H1 (cell line): Measurements from ENCODE around the gene FAAP100. TPM values are rescaled to one million over a fixed set of nuclear protein-coding genes. Genes with fewer than 3 reads are reported as not detected.

ENCODE experiments used
- CTCF ChIA-PET: fragments of 300-600 bp; sonication (Branson Sonifier 250); formaldehyde crosslinking; loops from one replicate; lab custom pipeline; 2021; ENCODE audit not compliant: partially characterized antibody; lab: Charles Lee
- POLR2A ChIA-PET: fragments of 300-600 bp; sonication (Branson Sonifier 250); formaldehyde crosslinking; loops from one replicate; lab custom pipeline; 2021; ENCODE audit warnings: inconsistent platforms; ENCODE audit not compliant: partially characterized antibody; lab: Charles Lee
- DNase-seq, 2 experiments: peaks; one replicate each; pipeline versions ENCODE4 v3.0.0 to v3.0.0-alpha.2; 2010 to 2022; ENCODE audit warnings: low spot score in 2 of 2, low read depth in 1 of 2, mixed read lengths in 1 of 2
- FAIRE-seq: peaks from 2 replicates; lab custom pipeline; 2011; peaks lifted over from hg19 to GRCh38; lab: Jason Lieb, UNC
- H2AFZ ChIP-seq: 2 replicates; pipeline ENCODE4 v1.8.1; 2012; ENCODE audit warnings: low read length, inconsistent platforms
- H2AK5ac ChIP-seq: 2 replicates; pipeline ENCODE4 v1.6.1; 2013; ENCODE audit warnings: low read depth, low read length
- H2BK120ac ChIP-seq: replicated peaks from 2 replicates; pipeline ENCODE3; 2013; ENCODE audit warnings: low read depth, low read length, inconsistent platforms
- H2BK12ac ChIP-seq: 2 replicates; pipeline ENCODE4 v1.6.1; 2013; ENCODE audit warnings: low read depth, low read length
- H2BK15ac ChIP-seq: 2 replicates; pipeline ENCODE4 v1.6.1; 2013; ENCODE audit warnings: low read length
- H2BK20ac ChIP-seq: 2 replicates; pipeline ENCODE4 v1.6.1; 2013; ENCODE audit warnings: low read length
- H2BK5ac ChIP-seq: 2 replicates; pipeline ENCODE4 v1.6.1; 2013; ENCODE audit warnings: low read depth, low read length
- H3K14ac ChIP-seq: 2 replicates; pipeline ENCODE4 v1.6.1; 2013; ENCODE audit warnings: inconsistent platforms; ENCODE audit not compliant: insufficient read length
- H3K18ac ChIP-seq: 2 replicates; pipeline ENCODE4 v1.6.1; 2013; ENCODE audit warnings: low read length; ENCODE audit errors: extremely low read depth
- H3K23ac ChIP-seq: 2 replicates; pipeline ENCODE4 v1.6.1; 2013; ENCODE audit warnings: inconsistent platforms; ENCODE audit not compliant: insufficient read length
- H3K23me2 ChIP-seq: 2 replicates; pipeline ENCODE4 v1.6.1; 2013; ENCODE audit warnings: low read depth, low read length
- H3K27ac ChIP-seq: 2 replicates; pipeline ENCODE4 v1.6.1; 2011; ENCODE audit warnings: low read depth, low read length, inconsistent platforms
- H3K27me3 ChIP-seq, 4 experiments: replicated peaks in 1 of 4; 1 replicate in 1 of 4; 2 replicates in 3 of 4; pipeline versions ENCODE4 v1.6.1 to v1.8.1; 2011 to 2013; ENCODE audit warnings: low read length in 3 of 4, mild to moderate bottlenecking in 3 of 4, inconsistent platforms in 2 of 4, mixed read lengths in 2 of 4, moderate library complexity in 1 of 4; ENCODE audit not compliant: control insufficient read depth in 3 of 4, insufficient read depth in 3 of 4; ENCODE audit errors: extremely low read depth in 1 of 4
- H3K36me3 ChIP-seq, 4 experiments: 2 replicates each; pipeline versions ENCODE4 v1.6.1 to v1.8.1; 2011 to 2013; ENCODE audit warnings: mild to moderate bottlenecking in 4 of 4, low read length in 3 of 4, moderate library complexity in 2 of 4, control low read depth in 1 of 4, inconsistent platforms in 1 of 4; ENCODE audit not compliant: insufficient read depth in 4 of 4, control insufficient read depth in 2 of 4
- H3K4ac ChIP-seq: replicated peaks from 2 replicates; pipeline ENCODE3; 2013; ENCODE audit warnings: low read length, low read depth, mixed read lengths, inconsistent platforms; ENCODE audit not compliant: insufficient read length
- H3K4me1 ChIP-seq, 4 experiments: replicated peaks in 1 of 4; 1 replicate in 1 of 4; 2 replicates in 3 of 4; pipeline versions ENCODE4 v1.6.1 to v1.8.1; 2011 to 2013; ENCODE audit warnings: low read length in 3 of 4, inconsistent platforms in 2 of 4, mixed read lengths in 1 of 4; ENCODE audit not compliant: insufficient read depth in 4 of 4, control insufficient read depth in 3 of 4
- H3K4me2 ChIP-seq, 2 experiments: 2 replicates each; pipeline versions ENCODE4 v1.6.1 to v1.8.1; 2011 to 2013; ENCODE audit warnings: low read depth in 2 of 2, low read length in 2 of 2, control low read depth in 1 of 2, inconsistent platforms in 1 of 2, mild to moderate bottlenecking in 1 of 2; ENCODE audit not compliant: insufficient read depth in 1 of 2
- H3K4me3 ChIP-seq, 4 experiments: fragments of 200-600, 300-600 bp in 1 of 4; sonication (generic), shearing (Covaris generic), sonication (Bioruptor Twin) in 1 of 4; 2 replicates each; pipeline versions ENCODE4 v1.5.1 to v1.8.1; 2011 to 2016; ENCODE audit warnings: low read length in 4 of 4, low read depth in 3 of 4, control low read depth in 2 of 4, inconsistent platforms in 2 of 4, mild to moderate bottlenecking in 2 of 4, mixed read lengths in 1 of 4, moderate library complexity in 1 of 4; ENCODE audit not compliant: insufficient read depth in 2 of 4; ENCODE audit errors: extremely low read depth in 1 of 4
- H3K56ac ChIP-seq: replicated peaks from 2 replicates; pipeline ENCODE3; 2013; ENCODE audit warnings: low read depth, mild to moderate bottlenecking, mixed read lengths, low read length, inconsistent platforms; ENCODE audit not compliant: insufficient read length
- H3K79me1 ChIP-seq: 2 replicates; pipeline ENCODE4 v1.6.1; 2013; ENCODE audit warnings: low read depth, low read length, control low read depth
- H3K79me2 ChIP-seq, 2 experiments: 2 replicates each; pipeline versions ENCODE4 v1.6.1 to v1.8.1; 2012 to 2013; ENCODE audit warnings: low read length in 2 of 2, mild to moderate bottlenecking in 2 of 2, inconsistent platforms in 1 of 2; ENCODE audit not compliant: insufficient read depth in 2 of 2, control insufficient read depth in 1 of 2
- H3K9ac ChIP-seq, 4 experiments: replicated peaks in 1 of 4; 1 replicate in 1 of 4; 2 replicates in 3 of 4; pipeline versions ENCODE4 v1.6.1 to v1.8.1; 2011 to 2013; ENCODE audit warnings: low read depth in 3 of 4, low read length in 3 of 4, control low read depth in 2 of 4, mild to moderate bottlenecking in 2 of 4, moderate library complexity in 2 of 4, inconsistent platforms in 1 of 4; ENCODE audit errors: extremely low read depth in 1 of 4
- H3K9me3 ChIP-seq, 2 experiments: 2 replicates each; pipeline versions ENCODE4 v1.6.1 to v1.8.1; 2012 to 2013; ENCODE audit warnings: mild to moderate bottlenecking in 2 of 2, moderate library complexity in 2 of 2, control low read depth in 1 of 2, inconsistent platforms in 1 of 2, low read depth in 1 of 2, low read length in 1 of 2, mixed read lengths in 1 of 2; ENCODE audit not compliant: insufficient read depth in 2 of 2
- H4K20me1 ChIP-seq, 2 experiments: replicated peaks in 1 of 2; 2 replicates each; pipeline versions ENCODE3 to v1.8.1; 2011 to 2013; ENCODE audit warnings: inconsistent platforms in 2 of 2, low read length in 2 of 2, mild to moderate bottlenecking in 1 of 2; ENCODE audit not compliant: insufficient read depth in 2 of 2, control insufficient read depth in 1 of 2
- H4K5ac ChIP-seq: 2 replicates; pipeline ENCODE4 v1.6.1; 2013; ENCODE audit warnings: low read length, low read depth, mixed read lengths, inconsistent platforms; ENCODE audit not compliant: insufficient read length
- H4K8ac ChIP-seq: 2 replicates; pipeline ENCODE4 v1.8.0; 2013; ENCODE audit warnings: mild to moderate bottlenecking, moderate library complexity, low read length, inconsistent platforms; ENCODE audit not compliant: insufficient read depth; ENCODE audit errors: extremely low read depth
- H4K91ac ChIP-seq: replicated peaks from 2 replicates; pipeline ENCODE3; 2013; ENCODE audit warnings: low read length, mixed read lengths, inconsistent platforms; ENCODE audit not compliant: insufficient read length
- CBX8 ChIP-seq: fragments of 300-800, 300-1000 bp; sonication (generic); IDR thresholded peaks from 2 replicates; pipeline ENCODE4 v1.7.1; 2016; ENCODE audit warnings: low read depth, low read length, borderline replicate concordance
- EZH2 ChIP-seq: fragments of 200-600 bp; sonication (generic); IDR thresholded peaks from 2 replicates; pipeline ENCODE4 v1.7.1; 2012; ENCODE audit warnings: low read depth, mild to moderate bottlenecking, moderate library complexity, low read length, inconsistent platforms; ENCODE audit not compliant: severe bottlenecking
- KDM4A ChIP-seq: IDR thresholded peaks from one replicate; pipeline ENCODE4 v1.7.1; 2012; ENCODE audit warnings: low read depth, mild to moderate bottlenecking, moderate library complexity, low read length, inconsistent platforms; ENCODE audit not compliant: severe bottlenecking
- NRF1 ChIP-seq: IDR thresholded peaks from 2 replicates; pipeline ENCODE4 v1.6.1; 2011; ENCODE audit warnings: mild to moderate bottlenecking, low read depth, low read length, improper control_type of control experiment
- RFX5 ChIP-seq: IDR thresholded peaks from 2 replicates; pipeline ENCODE4 v1.6.1; 2011; ENCODE audit warnings: low read depth, low read length, improper control_type of control experiment, borderline replicate concordance
- RNF2 ChIP-seq: fragments of 200-900, 300-1000 bp; sonication (generic); IDR thresholded peaks from 2 replicates; pipeline ENCODE4 v1.7.1; 2016; ENCODE audit warnings: borderline replicate concordance, low read depth, mild to moderate bottlenecking, antibody characterized with exemption, low read length; ENCODE audit not compliant: poor library complexity, severe bottlenecking; ENCODE audit errors: missing control alignments
- SIN3A ChIP-seq, 2 experiments: IDR thresholded peaks in 1 of 2; conservative IDR thresholded peaks in 1 of 2; 2 replicates each; pipeline ENCODE4 v1.6.1; 2011 to 2012; ENCODE audit warnings: low read length in 2 of 2, improper control_type of control experiment in 1 of 2, low read depth in 1 of 2, mild to moderate bottlenecking in 1 of 2
- SIX5 ChIP-seq: IDR thresholded peaks from 2 replicates; pipeline ENCODE4 v1.6.1; 2011; ENCODE audit warnings: mild to moderate bottlenecking, low read depth, low read length
- SRF ChIP-seq: IDR thresholded peaks from 2 replicates; pipeline ENCODE4 v1.6.1; 2011; ENCODE audit warnings: mild to moderate bottlenecking, low read depth, low read length, moderate library complexity
- YY1 ChIP-seq: IDR thresholded peaks from 2 replicates; pipeline ENCODE4 v1.6.1; 2011; ENCODE audit warnings: low read depth, mild to moderate bottlenecking, low read length
- WGBS, 2 experiments: shearing (Covaris generic) in 1 of 2; methylation state at CpG; one replicate each; pipeline versions ENCODE4 v1.1.6 to v1.1.7; 2013 to 2015; ENCODE audit warnings: low lambda C conversion rate in 2 of 2, mixed read lengths in 2 of 2, inconsistent platforms in 1 of 2, low coverage in 1 of 2, missing lambda C conversion rate in 1 of 2; ENCODE audit not compliant: insufficient replicate concordance in 2 of 2, insufficient coverage in 1 of 2, insufficient read length in 1 of 2; ENCODE audit errors: extremely low coverage in 1 of 2, missing lambda C conversion rate in 1 of 2; 5-methylcytosine and 5-hydroxymethylcytosine counted together
- polyA plus RNA-seq, 7 experiments: library from polyadenylated mRNA; depleted of rRNA in 3 of 7; stranded (reverse) in 5 of 7; unstranded in 2 of 7; fragments of >200 nt in 5 of 7; fragments of 200-250 nt in 2 of 7; gene quantifications; 1 replicate in 5 of 7; 2 replicates in 1 of 7; 4 replicates in 1 of 7; pipeline versions ENCODE4 v1.2.1 to v1.2.3, GENCODE V29; 2011 to 2013; ENCODE audit warnings: missing spikeins in 2 of 7, mixed read lengths in 2 of 7
- total RNA-seq: library from RNA; stranded (reverse); fragmentation: NEBNext Ultra II Directional; extraction: Animal tissue kit (Norgen Biotek cat#: 25700); gene quantifications from 2 replicates; pipeline ENCODE4 v1.2.1, GENCODE V29; 2021

Gene FAAP100
- total and polyA plus RNA-seq, 2 of the 8 experiments (the other 6 are each of a cell fraction or from before 2014, with no cell fraction given), result 23.2 to 41.8 TPM

DNA sequence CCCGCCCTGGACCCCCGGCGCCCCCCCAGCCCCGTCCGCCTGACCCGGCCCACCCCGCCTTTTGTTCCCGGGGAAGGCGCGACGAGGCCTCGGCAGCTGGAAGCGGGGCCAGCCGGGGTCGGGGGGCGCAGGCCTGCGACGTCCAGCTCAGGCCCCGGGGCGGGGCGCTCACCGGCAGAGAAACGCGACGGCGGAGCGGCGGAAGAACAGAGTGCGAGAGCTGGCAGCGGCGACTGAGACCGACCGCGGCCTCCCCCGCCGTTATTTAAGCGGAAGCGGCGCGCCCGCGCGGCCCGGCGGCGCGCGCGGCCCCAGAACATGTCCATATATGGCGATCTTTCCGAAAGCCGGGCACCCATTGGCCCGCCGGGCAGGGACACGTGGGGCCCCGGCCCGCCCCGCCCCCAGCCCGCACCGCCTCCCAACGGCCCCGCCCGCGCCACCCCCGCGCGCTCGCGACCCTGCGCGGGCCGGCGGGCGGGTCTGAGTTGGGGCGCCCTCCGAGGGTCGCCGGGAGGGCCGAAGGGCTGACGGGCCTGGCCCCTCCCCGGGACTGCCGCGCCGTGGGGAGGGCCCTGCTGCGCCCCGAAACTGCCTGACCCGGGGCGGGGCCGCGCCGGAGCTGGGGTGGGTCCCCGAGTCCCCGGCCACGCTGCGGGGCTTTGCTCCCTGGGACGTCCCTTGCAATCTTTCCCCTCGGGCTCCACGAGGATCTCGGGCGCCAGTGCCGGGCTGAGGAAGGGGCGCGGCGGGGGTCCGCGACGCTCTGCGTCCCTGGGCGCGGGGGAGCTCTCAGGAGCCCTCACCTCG is 39.4 kb downstream of the FAAP100 start, which contains the start of gene ACTG1:
TSS of gene ACTG1 (minus strand) at position 238 of the 810 bp plus-strand sequence. CDS start 445 bp downstream, outside the sequence.
- Histone ChIP-seq H2BK5ac (peak within 1 kb of the TSS; percentile 83), H2AFZ (no peak within 1 kb of the TSS), H3K9ac (peak within 1 kb of the TSS; percentile 76 to 96 (median 94)), H4K5ac (peak within 1 kb of the TSS; percentile 53), H3K4me2 (peak within 1 kb of the TSS; percentile 97 to 98), H2BK12ac (peak within 1 kb of the TSS; percentile 68; the same call in 1 of the 2 replicates), H2BK120ac (no peak within 1 kb of the TSS), H2BK15ac (no peak within 1 kb of the TSS; the same call in 1 of the 2 replicates), H2AK5ac (no peak within 1 kb of the TSS), H4K8ac (peak within 1 kb of the TSS; percentile 96), H2BK20ac (no peak within 1 kb of the TSS), H3K4ac (peak within 1 kb of the TSS; percentile 78), H3K18ac (peak within 1 kb of the TSS; percentile 83), H4K91ac (peak within 1 kb of the TSS; percentile 95), H3K27ac (peak within 1 kb of the TSS; percentile 89), H3K9me3 (no peaks in the 10 kb centered on the region), H3K23ac (no peak within 1 kb of the TSS), H3K4me3 (peak within 1 kb of the TSS; percentile 75 to 93 (median 90)), H3K79me2 (peaks cover 24 to 45% of the 10 kb centered on the region in 2 experiments), H3K14ac (no peak within 1 kb of the TSS), H3K23me2 (peaks cover 25% of the 10 kb centered on the region), H3K79me1 (peaks cover 19% of the 10 kb centered on the region), H3K4me1 (peaks cover 0 to 20% (median 11%) of the 10 kb centered on the region in 4 experiments; a peak in 5 of 7 replicates), H3K27me3 (peaks cover 0 to 3% (median under 1%) of the 10 kb centered on the region in 4 experiments; a peak in 2 of 7 replicates), H4K20me1 (peaks cover 23 to 34% of the 10 kb centered on the region in 2 experiments), H3K36me3 (peaks cover 19 to 37% (median 31%) of the 10 kb centered on the region in 4 experiments; a peak in 7 of 8 replicates), H3K56ac (peak within 1 kb of the TSS; percentile 46)
- FAIRE-seq, result no peak
- ChIA-PET POLR2A (interaction anchor here (0.7 to 35.8 kb wide), 36 partner anchors 3 to 399 kb away, joined by 3 to 1004 read pairs (median 5); partner anchors contain the start of genes ACTG1, ARL16, BAHCC1 and FAAP100), CTCF (interaction anchor here (0.9 to 1.0 kb wide), 2 partner anchors 10 kb away, joined by 3 read pairs; no protein-coding TSS in a partner anchor)
- peak in 1 of 2 experiments; percentile 91 for DNase-seq
- WGBS, 2 experiments, result 2% methylated on average over 32 of the region's 111 CpGs; no CpG with 5 or more reads in 1 of the 2 experiments
- peak; percentile 99 for TF ChIP-seq SRF
- TF ChIP-seq CBX8, result no peak
- no peak for TF ChIP-seq RFX5
- no peak for TF ChIP-seq RNF2
- TF ChIP-seq EZH2, result no peak
- TF ChIP-seq SIN3A (conservative IDR thresholded peaks at IDR 0.05 in 1 of 2, IDR thresholded peaks at IDR 0.05 in 1 of 2; ENCODE audit: low read depth in 1 of 2, low read length in 2 of 2), result 0 out of 4 replicates have a peak, but pooled peaks of 1 of the 2 experiments have one; percentile 21
- no peak for TF ChIP-seq SIX5
- TF ChIP-seq NRF1, result no peak
- peak; percentile 22 for TF ChIP-seq KDM4A
- no peak for TF ChIP-seq YY1
